Measurements from ENCODE around the gene UVSSA. TPM values are rescaled to one million over a fixed set of nuclear protein-coding genes. Genes with fewer than 3 reads are reported as not detected.

UVSSA gene
- total RNA-seq: 10 to 100 TPM; 50.4 to 61.6 TPM
- 19.2 TPM for polyA plus RNA-seq (2013, experiment 1 of 2)
- 17.1 TPM for polyA plus RNA-seq (2013, experiment 2 of 2)
- long read RNA-seq, experiment 1, full-length matches to known transcripts: 1 of 5 reads
- long read RNA-seq, experiment 1, partial matches to known transcripts: 0 of 5 reads
- long read RNA-seq, experiment 1, other reads (novel, unspliced or antisense): 4 of 5 reads
- long read RNA-seq, experiment 2, full-length matches to known transcripts: 6 of 71 reads
- long read RNA-seq, experiment 2, partial matches to known transcripts: 16 of 71 reads
- long read RNA-seq, experiment 2, other reads (novel, unspliced or antisense): 49 of 71 reads
- long read RNA-seq, experiment 3, full-length matches to known transcripts: 1 of 14 reads
- long read RNA-seq, experiment 3, partial matches to known transcripts: 2 of 14 reads
- long read RNA-seq, experiment 3, other reads (novel, unspliced or antisense): 11 of 14 reads
- long read RNA-seq, experiment 4, partial matches to known transcripts: 0 of 4 reads
- long read RNA-seq, experiment 4, other reads (novel, unspliced or antisense): 4 of 4 reads

- Histone ChIP-seq H3K36me3 (ENCODE audit: control insufficient read depth, insufficient read depth, low read length) (peaks cover 13% of the 10 kb centered on the region), H3K9ac (ENCODE audit: extremely low read depth, low read length, poor library complexity, severe bottlenecking) (peak within 1 kb of the TSS; percentile 86), H3K4me3 (ENCODE audit: low read length) (peak within 1 kb of the TSS; percentile 97), H3K4me1 (ENCODE audit: control insufficient read depth, insufficient read depth, low read length) (no peaks in the 10 kb centered on the region), H3K27ac (ENCODE audit: low read depth, low read length) (peak within 1 kb of the TSS; percentile 88), H3K27me3 (ENCODE audit: control insufficient read depth, insufficient read depth, low read length, poor library complexity, severe bottlenecking) (no peaks in the 10 kb centered on the region), H3K9me3 (ENCODE audit: control insufficient read depth, low read length) (no peaks in the 10 kb centered on the region)
- peaks cover 1% of the 10 kb centered on the region for H3K27me3 Mint-ChIP-seq (ENCODE audit: insufficient read depth)
- TF ChIP-seq CTCF (conservative IDR thresholded peaks at IDR 0.05): no peak
- peaks cover 26% of the 10 kb centered on the region for H3K36me3 Mint-ChIP-seq (ENCODE audit: low read depth)
- H3K27ac Mint-ChIP-seq: peak within 1 kb of the TSS; percentile 92
- H3K9me3 Mint-ChIP-seq: no peaks in the 10 kb centered on the region
- peak within 1 kb of the TSS; percentile 85 for H3K4me3 Mint-ChIP-seq
- H3K4me1 Mint-ChIP-seq: peaks cover 14% of the 10 kb centered on the region
- 0% methylated on average over 10 to 76 of the region's 76 CpGs for WGBS, 2 experiments (ENCODE audit: insufficient coverage in 1 of 2, insufficient read length in 1 of 2)
- peak; percentile 100 for DNase-seq
Observed at GRCh38 chr4:1346781-1347409, at the start of gene UVSSA. Gene UVSSA, plus strand, starts transcription at chr4:1347208. Its CDS starts 884 bp downstream, at chr4:1348092.

GRCh38 chr4:1297456-1298325 is 49.3 kb upstream of the UVSSA start:
- H3K27me3 Mint-ChIP-seq (ENCODE audit: insufficient read depth): no peaks in the 10 kb centered on the region
- H3K4me3 ChIP-seq (ENCODE audit: low read length): no peak overlapping the region
- WGBS, 2 experiments (ENCODE audit: insufficient coverage in 1 of 2, insufficient read length in 1 of 2): 80 to 84% methylated on average over 23 to 32 of the region's 32 CpGs
- H3K36me3 ChIP-seq (ENCODE audit: control insufficient read depth, insufficient read depth, low read length): peaks cover 29% of the 10 kb centered on the region
- H3K4me1 Mint-ChIP-seq: peaks cover 18% of the 10 kb centered on the region
- no peak for TF ChIP-seq CTCF (conservative IDR thresholded peaks at IDR 0.05)
- H3K36me3 Mint-ChIP-seq (ENCODE audit: low read depth): peaks cover 47% of the 10 kb centered on the region
- DNase-seq: peak; percentile 78
- H3K27ac Mint-ChIP-seq: peak overlapping the region; percentile 54
- no peaks in the 10 kb centered on the region for H3K27me3 ChIP-seq (ENCODE audit: control insufficient read depth, insufficient read depth, low read length, poor library complexity, severe bottlenecking)
- peaks cover 2% of the 10 kb centered on the region for H3K4me1 ChIP-seq (ENCODE audit: control insufficient read depth, insufficient read depth, low read length)
- H3K9me3 ChIP-seq (ENCODE audit: control insufficient read depth, low read length): no peaks in the 10 kb centered on the region
- H3K9ac ChIP-seq (ENCODE audit: extremely low read depth, low read length, poor library complexity, severe bottlenecking): no peak overlapping the region
- no peak overlapping the region for H3K27ac ChIP-seq (ENCODE audit: low read depth, low read length)
- H3K4me3 Mint-ChIP-seq: no peak overlapping the region
- H3K9me3 Mint-ChIP-seq: no peaks in the 10 kb centered on the region

- no peak overlapping the region for H3K27ac ChIP-seq (ENCODE audit: low read depth, low read length)
- Mint-ChIP-seq H3K4me3 (no peak overlapping the region), H3K9me3 (no peaks in the 10 kb centered on the region), H3K36me3 (ENCODE audit: low read depth) (peaks cover 49% of the 10 kb centered on the region), H3K4me1 (peaks cover 18% of the 10 kb centered on the region), H3K27ac (no peak overlapping the region), H3K27me3 (ENCODE audit: insufficient read depth) (no peaks in the 10 kb centered on the region)
- DNase-seq: peak; percentile 14
- H3K4me1 ChIP-seq (ENCODE audit: control insufficient read depth, insufficient read depth, low read length): peaks cover 2% of the 10 kb centered on the region
- WGBS, 2 experiments (ENCODE audit: insufficient coverage in 1 of 2, insufficient read length in 1 of 2): 94 to 98% methylated on average over 7 of the region's 7 CpGs
- H3K9ac ChIP-seq (ENCODE audit: extremely low read depth, low read length, poor library complexity, severe bottlenecking): no peak overlapping the region
- no peaks in the 10 kb centered on the region for H3K27me3 ChIP-seq (ENCODE audit: control insufficient read depth, insufficient read depth, low read length, poor library complexity, severe bottlenecking)
- H3K9me3 ChIP-seq (ENCODE audit: control insufficient read depth, low read length): no peaks in the 10 kb centered on the region
- H3K4me3 ChIP-seq (ENCODE audit: low read length): no peak overlapping the region
- TF ChIP-seq CTCF (conservative IDR thresholded peaks at IDR 0.05): no peak
- H3K36me3 ChIP-seq (ENCODE audit: control insufficient read depth, insufficient read depth, low read length): peaks cover 29% of the 10 kb centered on the region
Observed at GRCh38 chr4:1298461-1298860, 48.5 kb upstream of the UVSSA start.
